ENCODE measurements around the gene FGGY. TPM values are rescaled to one million over a fixed set of nuclear protein-coding genes. Genes with fewer than 3 reads are reported as not detected.

FGGY gene
- total RNA-seq, 4 donors from 2014 or later, result 20.6 to 138 (median 32.8) TPM

- no peaks in the 10 kb centered on the region for H3K9me3 ChIP-seq
- H3K27ac ChIP-seq, result peak overlapping the region; percentile 75 to 81
- no peaks in the 10 kb centered on the region for H3K36me3 ChIP-seq
- TF ChIP-seq, protein P1, sequence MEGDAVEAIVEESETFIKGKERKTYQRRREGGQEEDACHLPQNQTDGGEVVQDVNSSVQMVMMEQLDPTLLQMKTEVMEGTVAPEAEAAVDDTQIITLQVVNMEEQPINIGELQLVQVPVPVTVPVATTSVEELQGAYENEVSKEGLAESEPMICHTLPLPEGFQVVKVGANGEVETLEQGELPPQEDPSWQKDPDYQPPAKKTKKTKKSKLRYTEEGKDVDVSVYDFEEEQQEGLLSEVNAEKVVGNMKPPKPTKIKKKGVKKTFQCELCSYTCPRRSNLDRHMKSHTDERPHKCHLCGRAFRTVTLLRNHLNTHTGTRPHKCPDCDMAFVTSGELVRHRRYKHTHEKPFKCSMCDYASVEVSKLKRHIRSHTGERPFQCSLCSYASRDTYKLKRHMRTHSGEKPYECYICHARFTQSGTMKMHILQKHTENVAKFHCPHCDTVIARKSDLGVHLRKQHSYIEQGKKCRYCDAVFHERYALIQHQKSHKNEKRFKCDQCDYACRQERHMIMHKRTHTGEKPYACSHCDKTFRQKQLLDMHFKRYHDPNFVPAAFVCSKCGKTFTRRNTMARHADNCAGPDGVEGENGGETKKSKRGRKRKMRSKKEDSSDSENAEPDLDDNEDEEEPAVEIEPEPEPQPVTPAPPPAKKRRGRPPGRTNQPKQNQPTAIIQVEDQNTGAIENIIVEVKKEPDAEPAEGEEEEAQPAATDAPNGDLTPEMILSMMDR (IDR thresholded peaks at IDR 0.05), result no peak
- TF ChIP-seq POLR2A (IDR thresholded peaks at IDR 0.05), result no peak
- H3K27me3 ChIP-seq, result no peaks in the 10 kb centered on the region
- peaks cover 0 to 7% of the 10 kb centered on the region in 2 donors for H3K4me1 ChIP-seq
- intact Hi-C loops (cut with DNase I; ENCODE audit: low total_unique reads), result no loop called here
- no peak overlapping the region for H3K4me3 ChIP-seq
- peak in 1 of 2 donors; percentile 51 for DNase-seq
Observed at GRCh38 chr1:59755069-59755685, 458.3 kb downstream of the FGGY start.

GRCh38 chr1:59757197-59757747 lies 460.4 kb downstream of the FGGY start:
- H3K27me3 ChIP-seq, result no peaks in the 10 kb centered on the region
- H3K9me3 ChIP-seq, result no peaks in the 10 kb centered on the region
- TF ChIP-seq, protein P1 (IDR thresholded peaks at IDR 0.05), result no peak
- no peak for DNase-seq
- intact Hi-C loops (cut with DNase I; ENCODE audit: low total_unique reads), result no loop called here
- no peaks in the 10 kb centered on the region for H3K4me1 ChIP-seq
- H3K36me3 ChIP-seq, result no peaks in the 10 kb centered on the region
- H3K4me3 ChIP-seq, result no peak overlapping the region
- no peak overlapping the region for H3K27ac ChIP-seq

DNA sequence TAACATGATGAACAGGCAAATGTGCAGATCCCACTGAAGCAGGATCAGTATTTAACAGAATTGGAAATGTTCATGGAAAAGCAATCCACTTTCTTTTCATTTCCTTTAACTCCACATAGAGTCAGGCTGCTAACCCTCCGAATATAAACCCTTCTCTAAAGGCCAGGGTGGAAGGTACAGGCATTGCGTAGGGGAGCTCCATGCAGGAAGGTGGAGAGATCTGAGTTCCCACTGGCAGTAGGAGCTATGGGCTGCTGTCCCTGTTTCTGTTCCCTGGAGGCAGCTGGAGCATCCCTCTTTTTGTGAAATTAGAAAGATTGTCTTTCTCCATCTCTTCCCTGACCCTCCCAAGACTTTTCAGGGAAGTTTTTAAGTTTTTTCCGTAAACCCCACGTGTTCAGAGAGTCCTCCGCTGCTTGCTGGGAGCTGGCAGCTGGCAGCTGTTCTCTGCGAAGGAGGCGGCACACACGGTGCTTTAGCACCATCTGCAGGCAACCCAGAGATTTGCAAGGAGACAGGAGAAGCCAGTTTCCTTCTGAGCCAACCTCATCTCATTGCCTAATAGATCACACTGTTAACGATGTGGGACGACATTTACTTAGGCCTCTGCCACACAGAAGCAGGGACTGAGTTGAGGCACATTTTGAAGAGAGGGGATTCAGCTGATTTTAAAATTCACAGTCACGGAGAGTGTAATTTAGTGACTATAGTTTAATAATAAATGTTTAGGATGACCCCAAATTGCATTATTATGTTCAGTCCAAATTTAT lies 462.4 kb downstream of the FGGY start:
- Histone ChIP-seq H3K9me3 (no peaks in the 10 kb centered on the region), H3K36me3 (no peaks in the 10 kb centered on the region), H3K4me3 (no peak overlapping the region), H3K27ac (peak overlapping the region; percentile 65 to 67), H3K27me3 (no peaks in the 10 kb centered on the region), H3K4me1 (no peaks in the 10 kb centered on the region)
- DNase-seq, result peak; percentile 85 to 89
- TF ChIP-seq POLR2A (IDR thresholded peaks at IDR 0.05), result peak in 1 of 2 donors; percentile 25
- TF ChIP-seq, protein P1 (IDR thresholded peaks at IDR 0.05), result peak; percentile 95 to 99 (median 96)
- intact Hi-C loops (cut with DNase I; ENCODE audit: low total_unique reads), result no loop called here

GRCh38 chr1:59761443-59761842 lies 464.5 kb downstream of the FGGY start:
- Histone ChIP-seq H3K27ac (no peak overlapping the region), H3K4me1 (no peaks in the 10 kb centered on the region), H3K36me3 (no peaks in the 10 kb centered on the region), H3K9me3 (no peaks in the 10 kb centered on the region), H3K27me3 (no peaks in the 10 kb centered on the region), H3K4me3 (no peak overlapping the region)
- intact Hi-C loops (cut with DNase I; ENCODE audit: low total_unique reads), result loop anchor here (5.0 kb wide), 1 partner anchor 1024 kb away; no protein-coding TSS in a partner anchor
- no peak for DNase-seq
- no peak for TF ChIP-seq POLR2A (IDR thresholded peaks at IDR 0.05)
- TF ChIP-seq, protein P1 (IDR thresholded peaks at IDR 0.05), result no peak

- no peak overlapping the region for H3K27ac ChIP-seq
- no peak for TF ChIP-seq POLR2A (IDR thresholded peaks at IDR 0.05)
- TF ChIP-seq, protein P1 (IDR thresholded peaks at IDR 0.05), result no peak
- H3K4me1 ChIP-seq, result no peaks in the 10 kb centered on the region
- no peak overlapping the region for H3K4me3 ChIP-seq
- intact Hi-C loops (cut with DNase I; ENCODE audit: low total_unique reads), result loop anchor here (5.0 kb wide), 1 partner anchor 1026 kb away; no protein-coding TSS in a partner anchor
- H3K36me3 ChIP-seq, result no peaks in the 10 kb centered on the region
- no peaks in the 10 kb centered on the region for H3K9me3 ChIP-seq
- no peak for DNase-seq
- H3K27me3 ChIP-seq, result no peaks in the 10 kb centered on the region
Observed at GRCh38 chr1:59763418-59763817, 466.5 kb downstream of the FGGY start.

Measured in uterus (tissue), 4 donors.